ENCODE results near the gene KHDC4. TPM values are rescaled to one million over a fixed set of nuclear protein-coding genes. Genes with fewer than 3 reads are reported as not detected.

Gene KHDC4
- total and polyA plus RNA-seq, 7 donors: 6.6 to 67.6 (median 33.5) TPM

DNA sequence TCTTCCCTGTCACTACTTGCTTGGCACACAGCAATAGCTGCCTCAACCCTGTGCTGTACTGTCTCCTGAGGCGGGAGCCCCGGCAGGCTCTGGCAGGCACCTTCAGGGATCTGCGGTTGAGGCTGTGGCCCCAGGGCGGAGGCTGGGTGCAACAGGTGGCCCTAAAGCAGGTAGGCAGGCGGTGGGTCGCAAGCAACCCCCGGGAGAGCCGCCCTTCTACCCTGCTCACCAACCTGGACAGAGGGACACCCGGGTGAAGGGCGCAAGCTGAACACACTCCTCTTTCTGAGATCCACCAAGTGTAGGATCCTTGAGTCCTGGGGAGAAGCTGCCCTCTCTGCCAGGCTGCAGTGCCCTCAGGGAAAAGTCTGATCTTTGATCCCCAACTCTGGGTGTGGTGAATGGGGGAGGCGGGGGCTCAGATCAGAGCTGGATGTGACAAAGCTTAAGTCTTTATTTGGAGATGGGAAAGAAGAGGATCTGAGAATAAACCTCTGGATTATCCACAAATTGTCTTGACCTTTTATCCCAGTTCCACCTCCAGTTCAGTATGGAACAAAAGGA is 8.4 kb upstream of the KHDC4 start:
- intact Hi-C loops (cut with DNase I): no loop called here
- DNase-seq: no peak
- peaks cover 7 to 14% (median 9%) of the 10 kb centered on the region in 4 donors for H3K36me3 ChIP-seq
- no peak overlapping the region for H3K27ac ChIP-seq
- no peak overlapping the region for H3K4me3 ChIP-seq
- H3K27me3 ChIP-seq: no peaks in the 10 kb centered on the region
- TF ChIP-seq POLR2A (IDR thresholded peaks at IDR 0.05): no peak
- TF ChIP-seq EP300 (IDR thresholded peaks at IDR 0.05): no peak
- no peak for TF ChIP-seq POLR2AphosphoS5 (IDR thresholded peaks at IDR 0.05)
- TF ChIP-seq, protein P1, sequence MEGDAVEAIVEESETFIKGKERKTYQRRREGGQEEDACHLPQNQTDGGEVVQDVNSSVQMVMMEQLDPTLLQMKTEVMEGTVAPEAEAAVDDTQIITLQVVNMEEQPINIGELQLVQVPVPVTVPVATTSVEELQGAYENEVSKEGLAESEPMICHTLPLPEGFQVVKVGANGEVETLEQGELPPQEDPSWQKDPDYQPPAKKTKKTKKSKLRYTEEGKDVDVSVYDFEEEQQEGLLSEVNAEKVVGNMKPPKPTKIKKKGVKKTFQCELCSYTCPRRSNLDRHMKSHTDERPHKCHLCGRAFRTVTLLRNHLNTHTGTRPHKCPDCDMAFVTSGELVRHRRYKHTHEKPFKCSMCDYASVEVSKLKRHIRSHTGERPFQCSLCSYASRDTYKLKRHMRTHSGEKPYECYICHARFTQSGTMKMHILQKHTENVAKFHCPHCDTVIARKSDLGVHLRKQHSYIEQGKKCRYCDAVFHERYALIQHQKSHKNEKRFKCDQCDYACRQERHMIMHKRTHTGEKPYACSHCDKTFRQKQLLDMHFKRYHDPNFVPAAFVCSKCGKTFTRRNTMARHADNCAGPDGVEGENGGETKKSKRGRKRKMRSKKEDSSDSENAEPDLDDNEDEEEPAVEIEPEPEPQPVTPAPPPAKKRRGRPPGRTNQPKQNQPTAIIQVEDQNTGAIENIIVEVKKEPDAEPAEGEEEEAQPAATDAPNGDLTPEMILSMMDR (IDR thresholded peaks at IDR 0.05): no peak
- WGBS, 2 donors: 15 to 68% methylated on average over 11 of the region's 11 CpGs
- no peaks in the 10 kb centered on the region for H3K9me3 ChIP-seq
- H3K4me1 ChIP-seq: peaks cover 0 to 9% (median 6%) of the 10 kb centered on the region in 4 donors

DNA sequence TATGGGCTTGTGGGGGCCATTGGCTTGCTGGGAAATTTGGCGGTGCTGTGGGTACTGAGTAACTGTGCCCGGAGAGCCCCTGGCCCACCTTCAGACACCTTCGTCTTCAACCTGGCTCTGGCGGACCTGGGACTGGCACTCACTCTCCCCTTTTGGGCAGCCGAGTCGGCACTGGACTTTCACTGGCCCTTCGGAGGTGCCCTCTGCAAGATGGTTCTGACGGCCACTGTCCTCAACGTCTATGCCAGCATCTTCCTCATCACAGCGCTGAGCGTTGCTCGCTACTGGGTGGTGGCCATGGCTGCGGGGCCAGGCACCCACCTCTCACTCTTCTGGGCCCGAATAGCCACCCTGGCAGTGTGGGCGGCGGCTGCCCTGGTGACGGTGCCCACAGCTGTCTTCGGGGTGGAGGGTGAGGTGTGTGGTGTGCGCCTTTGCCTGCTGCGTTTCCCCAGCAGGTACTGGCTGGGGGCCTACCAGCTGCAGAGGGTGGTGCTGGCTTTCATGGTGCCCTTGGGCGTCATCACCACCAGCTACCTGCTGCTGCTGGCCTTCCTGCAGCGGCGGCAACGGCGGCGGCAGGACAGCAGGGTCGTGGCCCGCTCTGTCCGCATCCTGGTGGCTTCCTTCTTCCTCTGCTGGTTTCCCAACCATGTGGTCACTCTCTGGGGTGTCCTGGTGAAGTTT is 7.8 kb upstream of the KHDC4 start:
- DNase-seq: no peak
- Histone ChIP-seq H3K27ac (peak overlapping the region in 2 of 4 donors; percentile 40 to 70), H3K36me3 (peaks cover 0 to 7% (median 3%) of the 10 kb centered on the region in 4 donors), H3K4me3 (no peak overlapping the region), H3K9me3 (no peaks in the 10 kb centered on the region), H3K27me3 (no peaks in the 10 kb centered on the region), H3K4me1 (peaks cover 0 to 9% (median 6%) of the 10 kb centered on the region in 4 donors)
- intact Hi-C loops (cut with DNase I): no loop called here
- WGBS, 2 donors: 20 to 65% methylated on average over 29 of the region's 29 CpGs
- TF ChIP-seq POLR2A (IDR thresholded peaks at IDR 0.05): no peak
- TF ChIP-seq, protein P1 (IDR thresholded peaks at IDR 0.05): no peak
- TF ChIP-seq POLR2AphosphoS5 (IDR thresholded peaks at IDR 0.05): peak in 1 of 4 donors; percentile 13
- TF ChIP-seq EP300 (IDR thresholded peaks at IDR 0.05): no peak

DNA sequence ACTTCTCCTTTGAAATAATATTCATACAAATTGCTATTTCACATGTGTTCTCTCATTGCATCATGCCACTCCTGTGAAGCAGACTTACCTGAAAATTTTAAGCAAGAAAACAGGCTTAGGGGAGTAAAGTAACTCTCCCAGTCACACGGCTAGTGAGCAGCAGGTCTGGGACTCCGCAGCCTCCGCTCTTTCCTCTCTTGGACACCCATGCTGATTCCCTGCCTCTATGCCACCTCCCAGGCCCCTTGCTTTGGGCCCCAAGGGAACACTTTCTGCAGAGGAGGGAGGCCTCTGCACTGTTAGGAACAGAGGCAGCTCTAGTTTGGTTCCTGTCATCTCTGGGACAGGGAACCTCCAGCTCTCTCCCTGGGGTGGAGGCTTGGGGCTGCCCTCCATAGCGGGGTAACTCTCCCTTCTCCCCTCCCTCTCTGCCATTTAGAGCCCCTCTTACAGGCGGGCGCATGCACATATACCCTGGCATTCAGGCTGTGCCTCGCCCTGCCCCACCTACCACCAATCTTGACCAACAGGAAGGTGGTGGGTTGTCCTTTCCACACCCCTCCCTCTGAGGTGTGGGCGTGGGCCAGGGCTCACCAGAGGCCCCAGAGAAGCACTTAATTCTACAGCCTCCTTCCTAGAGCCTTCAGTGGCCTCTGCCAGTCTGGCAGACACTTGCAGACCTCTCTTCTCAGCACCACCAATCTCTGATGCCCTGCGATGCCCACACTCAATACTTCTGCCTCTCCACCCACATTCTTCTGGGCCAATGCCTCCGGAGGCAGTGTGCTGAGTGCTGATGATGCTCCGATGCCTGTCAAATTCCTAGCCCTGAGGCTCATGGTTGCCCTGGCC is 7.0 kb upstream of the KHDC4 start, which contains the start of gene RXFP4:
RXFP4 (plus strand) TSS at position 646 of the 852 bp plus-strand sequence; CDS start at position 718, 72 bp downstream.
- Histone ChIP-seq H3K4me1 (peaks cover 0 to 9% (median 6%) of the 10 kb centered on the region in 4 donors), H3K36me3 (no peaks in the 10 kb centered on the region), H3K27ac (peak within 1 kb of the TSS; percentile 26 to 70 (median 50)), H3K4me3 (no peak within 1 kb of the TSS), H3K27me3 (no peaks in the 10 kb centered on the region), H3K9me3 (no peaks in the 10 kb centered on the region)
- TF ChIP-seq POLR2AphosphoS5 (IDR thresholded peaks at IDR 0.05) (peak in 2 of 4 donors; percentile 3 to 14), POLR2A (IDR thresholded peaks at IDR 0.05) (peak in 1 of 2 donors; percentile 60), EP300 (IDR thresholded peaks at IDR 0.05) (no peak)
- TF ChIP-seq, protein P1 (IDR thresholded peaks at IDR 0.05): no peak
- WGBS, 2 donors: 15 to 58% methylated on average over 11 of the region's 11 CpGs
- no peak for DNase-seq
- intact Hi-C loops (cut with DNase I): no loop called here

DNA sequence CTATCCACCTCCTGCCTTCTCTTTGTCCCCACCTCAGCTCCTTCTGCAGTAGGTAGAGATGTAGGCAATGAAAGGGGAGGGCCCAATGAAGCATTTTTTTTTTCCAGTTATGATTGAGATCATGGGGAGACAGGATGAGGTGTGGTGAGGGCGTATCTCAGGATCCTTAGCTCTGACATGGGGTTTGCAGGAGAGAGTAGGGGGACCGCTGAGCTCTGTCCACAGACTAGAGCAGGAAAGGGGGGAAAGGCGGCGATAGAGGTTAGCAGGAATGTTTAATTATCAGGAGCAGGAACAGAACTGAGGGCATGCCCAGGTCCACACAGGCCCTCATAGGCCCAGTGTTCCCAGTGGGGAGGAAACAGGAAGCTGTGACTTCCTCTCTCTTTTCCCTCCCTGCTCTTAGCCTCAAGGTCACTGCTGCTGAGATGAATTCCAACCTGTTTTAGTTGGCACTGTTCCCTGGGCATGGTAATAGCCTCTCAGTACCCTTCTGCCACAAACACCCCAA is 6.3 kb upstream of the KHDC4 start:
- Histone ChIP-seq H3K27ac (peak overlapping the region; percentile 31 to 70 (median 50)), H3K9me3 (no peaks in the 10 kb centered on the region), H3K4me3 (no peak overlapping the region), H3K27me3 (no peaks in the 10 kb centered on the region), H3K4me1 (peaks cover 0 to 9% (median 6%) of the 10 kb centered on the region in 4 donors), H3K36me3 (no peaks in the 10 kb centered on the region)
- DNase-seq: no peak
- WGBS, 2 donors: 15 to 41% methylated on average over 4 of the region's 4 CpGs
- TF ChIP-seq EP300 (IDR thresholded peaks at IDR 0.05) (no peak), POLR2AphosphoS5 (IDR thresholded peaks at IDR 0.05) (no peak), POLR2A (IDR thresholded peaks at IDR 0.05) (no peak)
- TF ChIP-seq, protein P1 (IDR thresholded peaks at IDR 0.05): no peak
- intact Hi-C loops (cut with DNase I): no loop called here
